Renal cortex interstitium (tissue), 11 donors: ENCODE data around the gene YES1. TPM values are rescaled to one million over a fixed set of nuclear protein-coding genes. Genes with fewer than 3 reads are reported as not detected.
"Not testable (repeated sequence)": the region's sequence is repeated elsewhere in the genome, so short reads cannot be mapped to it uniquely, and the experiment has no call there.

Experiments used
- DNase-seq, 11 donors: peaks; one replicate each; pipeline ENCODE4 v3.0.0-alpha.2; 2013; ENCODE audit warnings: low read depth in 9 of 11, low spot score in 4 of 11; ENCODE audit errors: extremely low read depth in 1 of 11
- polyA plus RNA-seq, 3 donors: library from polyadenylated mRNA; unstranded; fragments of 120-200 nt; gene quantifications; one replicate each; pipeline ENCODE4 v1.2.1, GENCODE V29; 2013; ENCODE audit not compliant: insufficient read length in 3 of 3

YES1 gene
- polyA plus RNA-seq, 3 donors, result 67.1 to 76.0 (median 68.2) TPM

- DNase-seq, result peak in 6 of 11 donors; percentile 10 to 27 (median 20)
These were observed 100.8 kb downstream of the YES1 start for GRCh38 chr18:711310-711656.

GRCh38 chr18:710418-711300 lies 101.4 kb downstream of the YES1 start:
- no peak for DNase-seq

GRCh38 chr18:709771-710170 lies 102.3 kb downstream of the YES1 start:
- no peak for DNase-seq

GRCh38 chr18:708096-708495 lies 103.9 kb downstream of the YES1 start:
- no peak for DNase-seq

- no peak for DNase-seq
These were observed 105.6 kb downstream of the YES1 start for GRCh38 chr18:706405-706804.

- no peak for DNase-seq
These were observed 108.7 kb downstream of the YES1 start for GRCh38 chr18:703213-703967.

DNA sequence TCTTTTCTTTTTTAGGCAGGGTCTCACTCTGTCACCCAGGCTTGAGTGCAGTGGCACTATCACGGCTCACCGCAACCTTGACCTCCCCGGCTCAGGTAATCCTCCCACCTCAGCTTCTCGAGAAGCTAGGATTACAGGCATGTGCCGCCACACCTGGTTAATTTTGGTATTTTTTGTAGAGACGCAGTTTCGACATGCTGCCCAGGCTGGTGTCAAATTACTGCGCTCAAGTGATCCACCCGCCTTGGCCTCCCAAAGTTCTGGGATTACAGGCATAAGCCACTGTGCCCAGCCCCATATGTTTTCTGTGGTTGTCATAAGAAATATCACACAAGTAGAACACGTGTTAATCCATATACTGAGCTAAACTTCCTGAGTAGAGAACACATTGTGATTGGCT lies 114.2 kb downstream of the YES1 start:
- peak in 4 of 11 donors; percentile 12 to 42 (median 24) for DNase-seq

- no peak for DNase-seq
These were observed 115.0 kb downstream of the YES1 start for GRCh38 chr18:697012-697411.

DNA sequence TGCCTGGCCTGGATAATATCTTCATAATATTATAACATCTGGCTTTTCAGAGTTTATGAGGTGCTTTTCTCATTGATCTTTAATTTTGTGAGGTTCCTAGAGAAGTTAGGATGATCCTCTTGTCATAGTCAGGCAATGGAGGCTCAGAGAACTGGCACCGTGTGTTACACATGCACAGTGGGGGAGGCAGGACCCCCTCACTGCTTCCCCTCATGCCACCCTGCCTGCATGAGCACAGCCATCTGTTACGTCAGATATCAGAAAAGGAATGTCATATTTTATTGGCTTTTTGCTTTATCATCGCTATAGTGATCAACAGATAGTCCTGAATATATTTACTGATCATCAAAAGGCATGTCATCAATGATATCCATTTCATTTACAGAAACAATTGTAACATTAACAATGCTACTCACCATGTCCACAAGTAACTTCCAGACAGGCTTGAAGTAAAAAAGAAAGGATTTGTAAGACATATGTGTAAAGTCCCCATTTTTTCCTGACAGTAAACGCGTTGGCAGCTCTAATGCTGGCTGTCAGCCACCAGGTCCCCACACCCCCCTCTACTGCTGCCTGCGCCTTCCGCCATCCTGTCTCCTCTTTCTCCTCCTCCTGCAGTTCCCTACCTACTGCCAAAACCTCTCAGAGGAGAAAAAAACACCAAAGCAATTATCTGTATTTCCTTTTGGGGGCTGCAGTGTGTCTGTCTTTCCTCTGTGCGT lies 118.4 kb downstream of the YES1 start:
- DNase-seq, result no peak

DNA sequence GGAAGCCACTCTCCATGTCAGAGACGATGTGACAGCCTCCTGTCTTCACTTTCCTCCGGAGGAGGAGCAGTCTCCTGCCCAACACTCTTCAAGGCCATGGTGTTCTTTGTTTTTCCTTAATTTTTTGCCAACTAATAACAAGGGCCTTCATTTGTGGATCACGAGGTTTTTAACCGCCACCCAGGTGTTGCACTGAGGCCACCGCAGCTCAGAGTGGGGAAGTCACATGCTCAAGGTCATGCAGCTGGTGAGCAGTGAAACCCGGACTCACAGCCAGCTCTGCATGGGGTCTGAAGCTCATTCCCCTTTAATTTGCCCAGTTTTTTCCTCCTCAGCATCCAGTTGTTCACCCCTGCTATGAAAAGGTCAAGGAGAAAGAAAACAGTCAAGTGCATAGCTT lies 119.2 kb downstream of the YES1 start:
- no peak for DNase-seq

GRCh38 chr18:688323-688722 lies 123.7 kb downstream of the YES1 start:
- no peak for DNase-seq

GRCh38 chr18:686339-687111 lies 125.5 kb downstream of the YES1 start:
- no peak for DNase-seq

DNA sequence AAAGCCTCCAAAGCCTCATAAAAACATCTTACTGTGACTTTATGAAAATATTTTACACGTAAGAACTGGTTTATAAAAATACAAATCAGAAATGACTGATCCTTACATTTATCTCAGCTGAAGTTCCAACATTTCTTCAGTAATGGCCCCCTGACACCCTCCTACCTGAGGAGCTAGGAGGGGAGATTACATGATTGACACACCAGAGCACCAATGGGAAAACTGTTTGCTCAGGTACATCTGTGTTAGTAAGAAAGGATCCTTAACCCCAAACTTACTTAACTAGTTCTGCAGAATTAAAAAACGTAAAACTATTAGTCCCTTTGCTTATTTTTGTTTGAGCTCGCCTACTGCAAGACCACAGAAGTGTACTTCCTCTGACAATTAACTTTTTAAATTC lies 126.6 kb downstream of the YES1 start:
- no peak for DNase-seq

GRCh38 chr18:683531-683930 lies 128.5 kb downstream of the YES1 start:
- no peak for DNase-seq

DNA sequence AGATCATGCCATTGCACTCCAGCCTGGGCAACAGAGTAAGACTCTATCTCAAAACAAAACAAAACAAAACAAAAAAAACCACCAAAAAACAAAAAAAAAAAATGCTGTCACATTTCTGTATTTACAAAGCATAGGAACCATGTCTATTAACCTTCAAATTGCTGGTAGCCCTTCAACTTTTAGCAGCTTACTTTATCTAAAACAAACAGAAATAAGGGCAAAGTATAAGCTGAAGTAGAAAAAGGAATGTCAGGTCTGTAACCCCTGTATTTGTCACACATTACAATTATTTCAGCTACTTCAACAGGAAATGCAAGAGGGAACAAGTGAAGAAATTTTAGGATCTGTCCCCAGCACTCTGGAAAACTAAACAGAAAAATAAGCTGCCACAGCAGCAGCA lies 129.2 kb downstream of the YES1 start:
- DNase-seq, result no peak

DNA sequence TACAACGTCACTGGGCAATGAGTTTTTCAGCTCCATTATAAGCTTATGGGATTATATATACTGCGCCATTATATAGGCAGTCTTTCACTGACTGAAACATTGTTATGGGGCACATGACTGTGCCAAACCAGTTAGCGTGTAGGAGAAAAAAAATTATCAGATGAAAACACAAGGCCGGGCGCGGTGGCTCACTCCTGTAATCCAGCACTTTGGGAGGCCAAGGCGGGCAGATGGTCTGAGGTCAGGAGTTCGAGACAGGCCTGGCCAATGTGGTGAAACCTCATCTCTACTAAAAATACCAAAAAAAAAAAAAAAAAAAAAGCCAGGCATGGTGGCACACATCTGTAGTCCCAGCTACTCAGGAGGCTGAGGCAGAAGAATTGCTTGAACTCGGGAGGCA lies 129.6 kb downstream of the YES1 start:
- DNase-seq, result not testable (repeated sequence)

GRCh38 chr18:681985-682384 lies 130.1 kb downstream of the YES1 start:
- no peak for DNase-seq

DNA sequence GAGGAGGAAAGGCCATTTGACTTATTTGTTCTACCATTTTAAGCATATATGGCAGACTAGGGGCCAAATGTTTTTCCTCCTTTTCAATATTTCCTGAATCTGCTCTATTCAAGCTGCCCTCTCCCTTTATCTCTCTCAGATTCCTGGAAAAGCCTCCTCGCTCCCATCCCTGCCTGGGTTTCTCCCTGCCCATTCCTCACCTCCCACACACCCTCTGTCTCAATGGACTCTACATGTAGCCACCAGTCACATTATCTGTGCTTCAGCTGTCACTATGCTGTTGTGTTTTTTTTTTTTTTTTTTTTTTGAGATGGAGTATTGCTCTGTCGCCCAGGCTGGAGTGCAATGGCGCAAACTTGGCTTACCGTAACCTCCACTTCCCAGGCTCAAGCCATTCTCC lies 131.7 kb downstream of the YES1 start:
- DNase-seq, result no peak

GRCh38 chr18:679516-679915 lies 132.5 kb downstream of the YES1 start:
- no peak for DNase-seq
